Ishikawa (cell line): ENCODE measurements around the gene PCMTD2.

ENCODE experiments used
- CEBPB ChIP-seq: IDR thresholded peaks from 2 replicates; pipeline ENCODE4 v1.6.1; 2012
- CREB1 ChIP-seq: IDR thresholded peaks from 2 replicates; pipeline ENCODE4 v1.6.1; 2012; ENCODE audit warnings: low read depth
- EGR1 ChIP-seq: IDR thresholded peaks from 2 replicates; pipeline ENCODE4 v1.6.1; 2012
- EP300 ChIP-seq: IDR thresholded peaks from 2 replicates; pipeline ENCODE4 v1.6.1; 2012; ENCODE audit warnings: borderline replicate concordance
- FOXM1 ChIP-seq: IDR thresholded peaks from 2 replicates; pipeline ENCODE4 v1.6.1; 2012; ENCODE audit warnings: low read depth, borderline replicate concordance
- NFIC ChIP-seq: IDR thresholded peaks from 2 replicates; pipeline ENCODE4 v1.6.1; 2012
- RAD21 ChIP-seq: IDR thresholded peaks from 2 replicates; pipeline ENCODE4 v1.6.1; 2012; ENCODE audit warnings: low read depth
- TAF1 ChIP-seq: IDR thresholded peaks from 2 replicates; pipeline ENCODE4 v1.6.1; 2012; ENCODE audit warnings: low read depth, mild to moderate bottlenecking
- TCF12 ChIP-seq: IDR thresholded peaks from 2 replicates; pipeline ENCODE4 v1.6.1; 2012; ENCODE audit warnings: low read depth
- TEAD4 ChIP-seq: IDR thresholded peaks from 2 replicates; pipeline ENCODE4 v1.6.1; 2012
- USF1 ChIP-seq: IDR thresholded peaks from 2 replicates; pipeline ENCODE4 v1.6.1; 2012
- YY1 ChIP-seq: IDR thresholded peaks from 2 replicates; pipeline ENCODE4 v1.6.1; 2012; ENCODE audit warnings: low read depth
- ZBTB7A ChIP-seq: IDR thresholded peaks from 2 replicates; pipeline ENCODE4 v1.6.1; 2012; ENCODE audit warnings: low read depth
- TF ChIP-seq, protein P1 (sequence below): IDR thresholded peaks from 2 replicates; pipeline ENCODE4 v1.6.1; 2012
- TF ChIP-seq, protein P2 (sequence below): IDR thresholded peaks from 2 replicates; pipeline ENCODE4 v1.6.1; 2012; ENCODE audit warnings: low read depth, mild to moderate bottlenecking

PCMTD2 gene

DNA sequence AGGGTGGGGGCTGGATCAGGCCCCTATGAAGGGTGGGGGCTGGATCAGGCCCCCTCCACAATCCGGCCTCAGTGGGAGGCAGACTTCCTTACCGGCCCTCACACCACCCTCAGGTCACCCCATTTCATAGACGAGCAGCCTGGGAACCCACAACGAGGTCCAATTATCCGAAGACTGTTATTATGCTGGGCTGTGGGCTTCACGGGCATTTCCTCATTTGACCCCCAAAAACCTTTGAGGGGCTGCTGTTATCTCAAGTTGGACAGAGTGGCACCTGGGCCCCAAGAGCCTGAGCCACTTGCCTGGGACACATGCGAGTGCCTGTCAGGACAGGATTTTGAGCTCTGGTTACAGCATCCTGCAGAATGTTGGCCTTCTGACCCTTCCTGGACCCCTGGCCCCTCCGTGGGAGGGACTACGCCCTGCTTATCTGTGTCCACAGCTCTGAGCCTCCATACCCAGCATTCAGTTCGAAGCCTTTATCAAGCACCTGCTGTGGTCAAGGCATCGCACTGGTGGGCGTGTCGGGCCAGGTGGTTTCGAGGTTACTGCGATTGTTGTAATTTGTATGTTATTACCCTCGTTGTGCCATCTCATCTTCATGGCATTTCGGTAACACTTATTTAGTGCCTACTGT, 34.5 kb upstream of the PCMTD2 start:
- TF ChIP-seq TEAD4 (no peak), RAD21 (no peak)

DNA sequence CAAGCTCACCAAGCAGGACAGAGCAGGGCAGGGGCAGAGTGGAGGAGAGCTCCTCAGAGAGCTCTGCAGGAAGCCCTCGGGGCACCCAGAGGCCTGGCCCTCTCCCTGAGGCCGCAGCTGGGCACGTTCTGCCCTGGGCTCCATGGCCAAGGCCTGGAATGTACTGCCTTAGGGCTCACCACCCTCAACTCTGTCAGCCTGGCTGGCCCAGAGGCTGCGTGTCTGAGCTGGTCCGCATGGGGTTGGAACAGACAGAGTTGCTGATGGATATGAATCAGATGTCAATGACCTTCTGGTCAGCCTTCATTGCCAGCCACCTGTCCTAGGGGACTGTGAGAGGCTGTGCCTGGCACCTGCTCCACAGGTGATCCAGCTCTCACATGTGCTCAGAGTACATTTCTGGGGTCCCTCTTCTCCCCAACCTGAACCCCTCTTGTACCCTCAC, 33.2 kb upstream of the PCMTD2 start:
- TF ChIP-seq YY1 (no peak), ZBTB7A (no peak), TEAD4 (no peak), TCF12 (no peak), FOXM1 (no peak), USF1 (no peak), CREB1 (no peak), TAF1 (no peak), CEBPB (no peak), NFIC (no peak), EGR1 (no peak), RAD21 (no peak), EP300 (no peak)
- TF ChIP-seq, protein P1, sequence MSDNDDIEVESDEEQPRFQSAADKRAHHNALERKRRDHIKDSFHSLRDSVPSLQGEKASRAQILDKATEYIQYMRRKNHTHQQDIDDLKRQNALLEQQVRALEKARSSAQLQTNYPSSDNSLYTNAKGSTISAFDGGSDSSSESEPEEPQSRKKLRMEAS, result no peak
- TF ChIP-seq, protein P2, sequence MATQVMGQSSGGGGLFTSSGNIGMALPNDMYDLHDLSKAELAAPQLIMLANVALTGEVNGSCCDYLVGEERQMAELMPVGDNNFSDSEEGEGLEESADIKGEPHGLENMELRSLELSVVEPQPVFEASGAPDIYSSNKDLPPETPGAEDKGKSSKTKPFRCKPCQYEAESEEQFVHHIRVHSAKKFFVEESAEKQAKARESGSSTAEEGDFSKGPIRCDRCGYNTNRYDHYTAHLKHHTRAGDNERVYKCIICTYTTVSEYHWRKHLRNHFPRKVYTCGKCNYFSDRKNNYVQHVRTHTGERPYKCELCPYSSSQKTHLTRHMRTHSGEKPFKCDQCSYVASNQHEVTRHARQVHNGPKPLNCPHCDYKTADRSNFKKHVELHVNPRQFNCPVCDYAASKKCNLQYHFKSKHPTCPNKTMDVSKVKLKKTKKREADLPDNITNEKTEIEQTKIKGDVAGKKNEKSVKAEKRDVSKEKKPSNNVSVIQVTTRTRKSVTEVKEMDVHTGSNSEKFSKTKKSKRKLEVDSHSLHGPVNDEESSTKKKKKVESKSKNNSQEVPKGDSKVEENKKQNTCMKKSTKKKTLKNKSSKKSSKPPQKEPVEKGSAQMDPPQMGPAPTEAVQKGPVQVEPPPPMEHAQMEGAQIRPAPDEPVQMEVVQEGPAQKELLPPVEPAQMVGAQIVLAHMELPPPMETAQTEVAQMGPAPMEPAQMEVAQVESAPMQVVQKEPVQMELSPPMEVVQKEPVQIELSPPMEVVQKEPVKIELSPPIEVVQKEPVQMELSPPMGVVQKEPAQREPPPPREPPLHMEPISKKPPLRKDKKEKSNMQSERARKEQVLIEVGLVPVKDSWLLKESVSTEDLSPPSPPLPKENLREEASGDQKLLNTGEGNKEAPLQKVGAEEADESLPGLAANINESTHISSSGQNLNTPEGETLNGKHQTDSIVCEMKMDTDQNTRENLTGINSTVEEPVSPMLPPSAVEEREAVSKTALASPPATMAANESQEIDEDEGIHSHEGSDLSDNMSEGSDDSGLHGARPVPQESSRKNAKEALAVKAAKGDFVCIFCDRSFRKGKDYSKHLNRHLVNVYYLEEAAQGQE, result no peak

DNA sequence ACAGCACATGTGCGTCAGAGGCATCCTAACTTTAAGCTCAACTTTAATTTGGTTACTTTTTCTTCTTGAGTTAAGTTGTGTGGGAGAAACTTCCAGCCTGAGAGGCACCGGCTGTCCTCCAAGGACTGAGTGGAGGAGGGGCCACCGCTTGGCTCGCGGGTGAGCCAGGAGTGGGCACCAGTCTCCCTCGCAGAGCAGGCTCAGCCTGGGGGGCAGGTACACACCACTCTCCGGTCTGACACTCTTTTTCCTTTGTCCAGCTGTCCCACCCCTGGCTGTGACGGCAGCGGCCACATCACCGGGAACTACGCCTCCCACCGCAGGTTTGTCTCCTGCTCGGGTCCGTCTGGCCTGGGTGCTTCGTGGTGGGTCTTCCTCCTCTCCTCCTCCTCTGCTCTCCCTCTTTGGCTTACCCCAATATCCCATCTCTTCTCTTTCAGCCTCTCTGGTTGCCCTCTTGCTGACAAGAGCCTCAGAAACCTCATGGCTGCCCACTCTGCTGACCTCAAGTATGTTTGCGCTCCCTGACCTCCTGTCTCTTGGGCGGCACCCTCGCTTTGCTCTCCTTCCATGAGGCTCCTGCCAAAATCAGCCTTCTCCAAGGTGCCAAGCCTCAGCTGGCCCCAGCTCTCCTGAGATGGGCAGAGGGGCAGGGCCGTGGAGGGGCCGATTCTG, 32.6 kb upstream of the PCMTD2 start:
- no peak for TF ChIP-seq NFIC
- no peak for TF ChIP-seq CEBPB
- TF ChIP-seq FOXM1, result no peak
- no peak for TF ChIP-seq USF1
- no peak for TF ChIP-seq ZBTB7A
- TF ChIP-seq EGR1, result no peak
- TF ChIP-seq CREB1, result no peak
- TF ChIP-seq, protein P2, result no peak

GRCh38 chr20:64223526-64224067, 32.0 kb upstream of the PCMTD2 start:
- TF ChIP-seq TCF12 (no peak), NFIC (no peak), CEBPB (no peak), FOXM1 (no peak), TAF1 (no peak)
- TF ChIP-seq, protein P2, result no peak
